Endothelial cell of umbilical vein (primary cell): Measurements from ENCODE around the gene HYDIN. TPM values are rescaled to one million over a fixed set of nuclear protein-coding genes. Genes with fewer than 3 reads are reported as not detected.

ENCODE experiments used
- BruUV-seq: library from RNA; stranded (reverse); fragments of 400-500 nt; replicated peaks from 2 replicates; lab custom pipeline; 2021; lab: Mats Ljungman, UMichigan
- CTCF ChIA-PET: fragments of 300-600, 350-600 bp; sonication (Branson Sonifier 250); formaldehyde crosslinking; loops from one replicate; lab custom pipeline; 2021; ENCODE audit warnings: antibody characterized with exemption, inconsistent platforms; lab: Charles Lee
- POLR2A ChIA-PET: fragments of 300-600, 350-600 bp; sonication (Branson Sonifier 250); formaldehyde crosslinking; loops from one replicate; lab custom pipeline; 2021; ENCODE audit warnings: antibody characterized with exemption, inconsistent platforms; lab: Charles Lee
- DNase-seq: peaks from one replicate; pipeline ENCODE4 v3.0.0-alpha.2; 2011; ENCODE audit warnings: low read depth, low spot score
- FAIRE-seq: peaks from 2 replicates; lab custom pipeline; 2011; peaks lifted over from hg19 to GRCh38; lab: Jason Lieb, UNC
- H2AFZ ChIP-seq: 2 replicates; pipeline ENCODE4 v1.6.0; 2012; ENCODE audit warnings: low read depth, low read length, control low read depth, inconsistent platforms
- H3K27ac ChIP-seq: 2 replicates; pipeline ENCODE4 v1.5.1; 2011; ENCODE audit warnings: low read depth, mild to moderate bottlenecking, control low read depth, low read length, moderate library complexity; ENCODE audit not compliant: insufficient read depth
- H3K27me3 ChIP-seq, 2 experiments: 2 replicates each; pipeline versions ENCODE4 v1.6.0 to v1.6.1; 2011; ENCODE audit warnings: low read length in 2 of 2, mixed read lengths in 1 of 2; ENCODE audit not compliant: control insufficient read depth in 2 of 2, insufficient read depth in 2 of 2
- H3K36me3 ChIP-seq, 2 experiments: 2 replicates in 1 of 2; 3 replicates in 1 of 2; pipeline ENCODE4 v1.5.1; 2011; ENCODE audit warnings: low read length in 2 of 2, mild to moderate bottlenecking in 1 of 2, moderate library complexity in 1 of 2; ENCODE audit not compliant: control insufficient read depth in 2 of 2, insufficient read depth in 2 of 2; ENCODE audit errors: extremely low read depth in 1 of 2
- H3K4me1 ChIP-seq: 3 replicates; pipeline ENCODE4 v1.5.1; 2011; ENCODE audit warnings: mild to moderate bottlenecking, low read length; ENCODE audit not compliant: control insufficient read depth, insufficient read depth; ENCODE audit errors: extremely low read depth
- H3K4me2 ChIP-seq: 2 replicates; pipeline ENCODE4 v1.6.1; 2011; ENCODE audit warnings: low read length, control low read depth, mixed read lengths; ENCODE audit not compliant: insufficient read depth
- H3K4me3 ChIP-seq, 3 experiments: fragments of 200-600 bp in 1 of 3; sonication (generic), shearing (Covaris generic) in 1 of 3; replicated peaks in 1 of 3; 2 replicates each; pipeline ENCODE4 v1.5.1; 2011 to 2016; ENCODE audit warnings: control low read depth in 3 of 3, low read length in 3 of 3, mild to moderate bottlenecking in 2 of 3, inconsistent platforms in 1 of 3, low read depth in 1 of 3, moderate library complexity in 1 of 3; ENCODE audit not compliant: insufficient read depth in 1 of 3
- H3K79me2 ChIP-seq: 2 replicates; pipeline ENCODE4 v1.6.0; 2012; ENCODE audit warnings: low read length, inconsistent platforms; ENCODE audit not compliant: control insufficient read depth, insufficient read depth
- H3K9ac ChIP-seq: replicated peaks from 2 replicates; pipeline ENCODE3; 2011; ENCODE audit warnings: low read length, control low read depth; ENCODE audit not compliant: insufficient read depth; ENCODE audit errors: extremely low read depth
- H3K9me1 ChIP-seq: replicated peaks from 3 replicates; pipeline ENCODE4 v1.6.0; 2011; ENCODE audit warnings: mild to moderate bottlenecking, low read length; ENCODE audit not compliant: control insufficient read depth, insufficient read depth; ENCODE audit errors: extremely low read depth
- H3K9me3 ChIP-seq: replicated peaks from 2 replicates; pipeline ENCODE4 v1.5.1; 2012; ENCODE audit warnings: low read length, inconsistent platforms; ENCODE audit not compliant: control insufficient read depth, insufficient read depth
- H4K20me1 ChIP-seq: replicated peaks from 2 replicates; pipeline ENCODE3; 2011; ENCODE audit warnings: mild to moderate bottlenecking, low read length; ENCODE audit not compliant: control insufficient read depth, insufficient read depth; ENCODE audit errors: extremely low read depth
- CTCF ChIP-seq, 2 donors: IDR thresholded peaks; 1 replicate in 1 of 2; 2 replicates in 1 of 2; pipeline ENCODE4 v1.5.1; 2011; ENCODE audit warnings: low read length in 2 of 2, mild to moderate bottlenecking in 2 of 2, moderate library complexity in 2 of 2, control low read depth in 1 of 2, inconsistent platforms in 1 of 2, low read depth in 1 of 2; ENCODE audit not compliant: insufficient read depth in 1 of 2; ENCODE audit errors: extremely low read depth in 1 of 2
- EZH2 ChIP-seq: IDR thresholded peaks from 2 replicates; pipeline ENCODE4 v1.6.1; 2012; ENCODE audit warnings: borderline replicate concordance, low read depth, mild to moderate bottlenecking, moderate library complexity, low read length, inconsistent platforms; ENCODE audit not compliant: severe bottlenecking
- JUN ChIP-seq: IDR thresholded peaks from 2 replicates; pipeline ENCODE4 v1.6.1; 2011; ENCODE audit warnings: borderline replicate concordance, low read depth; ENCODE audit not compliant: insufficient read length, insufficient read depth
- MAX ChIP-seq: IDR thresholded peaks from 2 replicates; pipeline ENCODE4 v1.6.1; 2011; ENCODE audit not compliant: insufficient read depth, insufficient read length
- MYC ChIP-seq: IDR thresholded peaks from one replicate; pipeline ENCODE4 v1.6.1; 2011; ENCODE audit warnings: mild to moderate bottlenecking, low read depth, low read length
- POLR2A ChIP-seq: IDR thresholded peaks from 2 replicates; pipeline ENCODE4 v1.6.1; 2012; ENCODE audit warnings: low read depth, mild to moderate bottlenecking, control low read depth, low read length
- dilution Hi-C: fragments of 300-500 bp; cut with MboI; formaldehyde crosslinking; loops from one replicate; pipeline ENCODE4 v1.15.0; 2019; ENCODE audit warnings: low sequenced_read_pairs; ENCODE audit not compliant: extremely low pct_ligation_motif_present
- intact Hi-C: fragments of 100-400 bp; cut with micrococcal nuclease; formaldehyde crosslinking; loops from one replicate; pipeline ENCODE4 v1.10.0; 2022
- polyA plus RNA-seq, 4 experiments: library from polyadenylated mRNA; depleted of rRNA in 3 of 4; stranded (reverse) in 3 of 4; unstranded in 1 of 4; fragments of >200 nt; gene quantifications; 2 replicates each; pipeline versions ENCODE4 v1.2.1 to v1.2.3, GENCODE V29; 2011 to 2012; ENCODE audit warnings: missing spikeins in 1 of 4
- total RNA-seq: library from RNA; stranded (reverse); gene quantifications from 2 replicates; pipeline ENCODE4 v1.2.3, GENCODE V29; 2021

HYDIN gene
- total and polyA plus RNA-seq, 2 donors (not counting 3 experiments of a cell fraction or from before 2014, with no cell fraction given): not detected

- no peak overlapping the region for H3K4me3 ChIP-seq
- ChIA-PET CTCF (interaction anchor here (1.5 to 1.9 kb wide), 2 partner anchors 8 to 510 kb away, joined by 3 to 4 read pairs; no protein-coding TSS in a partner anchor), POLR2A (no interaction called here)
- BruUV-seq: no TSS peak
- H3K4me1 ChIP-seq: peaks cover 27% of the 10 kb centered on the region
- H3K9me3 ChIP-seq: no peaks in the 10 kb centered on the region
- dilution Hi-C loops (no loop called here), intact Hi-C loops (loop anchor here (5.0 kb wide), 1 partner anchor 486 kb away; the partner anchor contains the start of gene CMTR2)
- no peak overlapping the region for H2AFZ ChIP-seq
- H3K4me2 ChIP-seq: peak overlapping the region; percentile 85
- H3K9me1 ChIP-seq: no peaks in the 10 kb centered on the region
- FAIRE-seq (no peak), DNase-seq (no peak)
- no peak overlapping the region for H3K27ac ChIP-seq
- H3K36me3 ChIP-seq: no peaks in the 10 kb centered on the region
- H3K79me2 ChIP-seq: peaks cover 35% of the 10 kb centered on the region
- no peaks in the 10 kb centered on the region for H4K20me1 ChIP-seq
- H3K27me3 ChIP-seq: no peaks in the 10 kb centered on the region
- H3K9ac ChIP-seq: no peak overlapping the region
- TF ChIP-seq EZH2: no peak
- TF ChIP-seq JUN: no peak
- TF ChIP-seq POLR2A: no peak
- TF ChIP-seq MAX: no peak
- no peak for TF ChIP-seq MYC
- TF ChIP-seq CTCF (IDR thresholded peaks at IDR 0.05; ENCODE audit: extremely low read depth in 1 of 2, insufficient read depth in 1 of 2, low read depth in 1 of 2, low read length in 2 of 2): no peak
Observed at GRCh38 chr16:70801611-70802010, 428.9 kb downstream of the HYDIN start.
